Activated T-cell treated with anti-CD3 and anti-CD28 coated beads, Interleukin-2, amount 50 U/mL, for 72 hours (primary cell): ENCODE data around the gene SLC25A12. TPM values are rescaled to one million over a fixed set of nuclear protein-coding genes. Genes with fewer than 3 reads are reported as not detected.
"Not testable (repeated sequence)": the region's sequence is repeated elsewhere in the genome, so short reads cannot be mapped to it uniquely, and the experiment has no call there.

Source experiments
- ATAC-seq, 2 donors: fragments of 150-1000 bp; cut with Tn5 transposase; replicated peaks in 1 of 2; 2 replicates each; pipeline ENCODE4 v1.10.0; 2021; ENCODE audit warnings: moderate library complexity in 2 of 2, mild to moderate bottlenecking in 1 of 2
- DNase-seq, 2 donors: peaks; one replicate each; pipeline ENCODE4 v3.0.0; 2021 to 2022; ENCODE audit warnings: mixed read lengths in 1 of 2
- H3K27ac Mint-ChIP-seq: one replicate; pipeline ENCODE4 v1.8.0; 2022; ENCODE audit warnings: mild to moderate bottlenecking, moderate library complexity, mixed read lengths
- H3K27me3 Mint-ChIP-seq: one replicate; pipeline ENCODE4 v1.8.0; 2022; ENCODE audit warnings: low read depth, mixed read lengths
- H3K36me3 Mint-ChIP-seq, 2 donors: one replicate each; pipeline ENCODE4 v1.8.0; 2022; ENCODE audit warnings: mixed read lengths in 2 of 2, mild to moderate bottlenecking in 1 of 2; ENCODE audit not compliant: insufficient read depth in 2 of 2
- H3K4me1 Mint-ChIP-seq: one replicate; pipeline ENCODE4 v1.8.0; 2022; ENCODE audit warnings: low read depth, mixed read lengths
- H3K4me3 Mint-ChIP-seq, 2 donors: one replicate each; pipeline ENCODE4 v1.8.0; 2022; ENCODE audit warnings: mild to moderate bottlenecking in 2 of 2, mixed read lengths in 2 of 2, moderate library complexity in 2 of 2
- H3K9me3 Mint-ChIP-seq, 2 donors: one replicate each; pipeline ENCODE4 v1.8.0; 2022; ENCODE audit warnings: mixed read lengths in 2 of 2
- total RNA-seq, 2 donors: library from RNA; stranded (reverse); gene quantifications; one replicate each; pipeline ENCODE4 v1.2.3, GENCODE V29; 2022

The SLC25A12 gene
- total RNA-seq, 2 donors from 2014 or later: 27.4 to 36.4 TPM

DNA sequence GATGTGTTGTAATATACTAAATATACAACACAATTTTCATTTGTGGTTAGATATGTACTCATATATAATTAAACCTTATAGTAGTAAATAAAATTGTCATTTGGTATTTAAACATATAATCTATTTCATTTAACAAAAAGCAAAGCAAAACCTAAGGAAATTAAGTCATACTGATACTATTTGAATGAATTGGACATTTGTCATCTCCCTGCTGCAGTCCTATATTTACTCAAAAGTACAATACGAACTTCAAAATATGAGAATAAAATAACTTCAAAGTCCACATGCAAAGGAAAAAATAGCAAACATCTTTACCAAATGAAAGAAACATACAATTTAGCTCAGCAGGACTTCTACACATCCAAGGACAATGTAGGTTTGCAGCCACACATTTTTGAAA lies 16.4 kb upstream of the SLC25A12 start:
- Mint-ChIP-seq H3K36me3 (no peaks in the 10 kb centered on the region), H3K4me1 (peaks cover 12% of the 10 kb centered on the region), H3K4me3 (no peak overlapping the region), H3K27me3 (no peaks in the 10 kb centered on the region), H3K9me3 (no peaks in the 10 kb centered on the region), H3K27ac (no peak overlapping the region)
- DNase-seq (no peak), ATAC-seq (peak in 1 of 2 donors; percentile 69)

DNA sequence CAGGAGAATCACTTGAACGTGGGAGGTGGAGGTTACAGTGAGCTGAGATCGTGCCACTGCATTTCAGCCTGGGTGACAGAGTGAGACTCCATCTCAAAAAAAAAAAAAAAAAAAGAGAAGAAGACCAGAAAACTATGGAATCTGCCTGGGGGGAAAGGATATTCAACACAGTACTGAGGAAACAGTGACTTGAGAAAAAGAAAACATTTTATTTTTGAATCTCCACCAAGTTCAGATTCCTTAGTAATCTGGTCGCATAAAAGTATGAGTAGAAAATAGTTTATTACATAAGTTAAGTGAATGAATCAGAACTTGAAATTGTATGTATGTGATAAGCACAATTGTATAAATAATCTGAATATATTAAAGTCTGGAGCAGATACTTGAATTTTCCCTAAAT lies 15.2 kb upstream of the SLC25A12 start:
- no peak for DNase-seq
- no peak overlapping the region for H3K4me3 Mint-ChIP-seq
- H3K27me3 Mint-ChIP-seq: no peaks in the 10 kb centered on the region
- no peaks in the 10 kb centered on the region for H3K9me3 Mint-ChIP-seq
- peaks cover 12% of the 10 kb centered on the region for H3K4me1 Mint-ChIP-seq
- ATAC-seq: no peak
- no peak overlapping the region for H3K27ac Mint-ChIP-seq
- no peaks in the 10 kb centered on the region for H3K36me3 Mint-ChIP-seq

DNA sequence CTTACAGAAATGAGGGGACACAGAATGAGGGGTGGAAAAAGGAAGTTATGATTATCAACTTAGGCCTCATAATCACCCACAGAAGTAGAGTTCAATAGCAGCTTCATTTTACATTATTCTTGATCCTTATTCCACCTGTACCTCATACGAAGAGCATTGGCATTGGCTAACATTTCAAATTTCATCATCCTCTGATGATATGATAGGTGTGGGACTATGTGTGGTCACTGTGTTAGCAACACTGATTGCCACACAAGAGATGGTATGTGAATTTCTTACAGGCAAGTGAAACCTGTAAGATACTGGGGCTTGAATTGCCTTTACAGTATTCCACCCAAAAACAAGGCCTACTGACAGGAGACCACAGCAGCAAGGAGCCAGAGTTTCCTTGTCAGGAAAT lies 14.2 kb upstream of the SLC25A12 start:
- no peaks in the 10 kb centered on the region for H3K36me3 Mint-ChIP-seq
- H3K4me3 Mint-ChIP-seq: no peak overlapping the region
- H3K27me3 Mint-ChIP-seq: no peaks in the 10 kb centered on the region
- no peak for DNase-seq
- H3K4me1 Mint-ChIP-seq: peaks cover 12% of the 10 kb centered on the region
- no peak for ATAC-seq
- no peak overlapping the region for H3K27ac Mint-ChIP-seq
- H3K9me3 Mint-ChIP-seq: no peaks in the 10 kb centered on the region

DNA sequence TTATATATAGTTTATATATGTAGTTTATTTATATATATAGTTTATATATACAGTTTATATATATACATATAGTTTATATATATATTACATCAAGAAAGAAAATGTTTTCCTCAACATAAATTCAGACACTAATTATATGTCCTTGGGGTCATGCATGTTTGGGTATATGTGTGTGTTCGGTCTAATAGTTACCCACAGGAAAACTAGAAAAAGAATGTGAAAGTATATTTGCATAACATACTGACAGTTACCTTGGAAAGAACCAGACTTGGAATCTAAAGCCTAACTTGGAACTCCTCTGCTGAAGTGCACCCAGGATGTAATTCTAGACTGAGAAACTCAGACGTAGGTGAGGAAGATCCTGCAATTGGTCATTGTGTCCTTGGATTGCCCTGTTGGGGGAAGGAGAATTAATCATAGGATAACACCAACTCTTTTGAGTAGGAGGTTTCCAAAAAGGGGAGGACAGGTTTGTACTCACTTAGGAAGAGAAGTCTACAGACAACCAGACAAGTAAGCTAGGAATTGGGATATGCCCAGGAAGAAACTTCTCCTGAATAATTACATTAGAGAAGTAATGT lies 8.9 kb upstream of the SLC25A12 start:
- no peaks in the 10 kb centered on the region for H3K4me1 Mint-ChIP-seq
- ATAC-seq (no peak), DNase-seq (no peak)
- no peak overlapping the region for H3K4me3 Mint-ChIP-seq
- H3K27me3 Mint-ChIP-seq: no peaks in the 10 kb centered on the region
- H3K9me3 Mint-ChIP-seq: no peaks in the 10 kb centered on the region
- H3K36me3 Mint-ChIP-seq: no peaks in the 10 kb centered on the region
- no peak overlapping the region for H3K27ac Mint-ChIP-seq

DNA sequence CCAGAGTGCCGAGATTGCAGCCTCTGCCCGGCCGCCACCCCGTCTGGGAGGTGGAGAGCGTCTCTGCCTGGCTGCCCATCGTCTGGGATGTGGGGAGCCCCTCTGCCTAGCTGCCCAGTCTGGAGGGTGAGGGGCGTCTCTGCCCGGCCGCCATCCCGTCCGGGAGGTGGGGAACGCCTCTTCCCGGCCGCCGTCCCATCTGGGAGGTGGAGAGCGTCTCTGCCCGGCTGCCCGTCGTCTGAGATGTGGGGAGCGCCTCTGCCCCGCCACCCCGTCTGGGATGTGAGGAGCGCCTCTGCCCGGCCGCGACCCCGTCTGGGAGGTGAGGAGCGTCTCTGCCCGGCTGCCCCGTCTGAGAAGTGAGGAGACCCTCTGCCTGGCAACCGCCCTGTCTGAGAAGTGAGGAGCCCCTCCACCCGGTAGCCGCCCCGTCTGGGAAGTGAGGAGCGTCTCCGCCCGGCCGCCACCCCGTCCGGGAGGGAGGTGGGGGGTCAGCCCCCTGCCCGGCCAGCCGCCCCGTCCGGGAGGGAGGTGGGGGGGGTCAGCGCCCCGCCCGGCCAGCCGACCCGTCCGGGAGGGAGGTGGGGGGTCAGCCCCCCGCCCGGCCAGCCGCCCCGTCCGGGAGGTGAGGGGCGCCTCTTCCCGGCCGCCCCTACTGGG lies 5.7 kb upstream of the SLC25A12 start:
- H3K27ac Mint-ChIP-seq, ATAC-seq, DNase-seq, H3K4me3 Mint-ChIP-seq, H3K27me3 Mint-ChIP-seq, H3K9me3 Mint-ChIP-seq, H3K36me3 Mint-ChIP-seq, H3K4me1 Mint-ChIP-seq: not testable (repeated sequence)

DNA sequence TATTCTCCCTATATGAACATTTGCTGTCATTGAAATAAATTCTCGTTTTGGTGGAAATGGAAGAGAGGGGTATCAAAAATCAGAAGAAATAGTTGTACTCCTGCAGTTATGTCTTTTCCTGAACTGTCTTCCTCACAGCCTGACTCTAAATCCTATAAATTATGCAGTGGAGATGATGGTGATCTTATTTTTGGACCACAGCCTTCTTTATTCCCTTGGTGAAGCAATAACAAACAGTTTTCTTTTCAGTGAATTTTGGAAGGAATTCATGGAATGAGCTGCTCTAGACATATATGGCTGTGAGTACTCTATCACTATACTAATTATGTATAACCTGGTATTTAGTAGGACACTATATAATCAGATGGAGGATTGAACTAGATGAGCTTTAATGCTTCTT lies 1.7 kb upstream of the SLC25A12 start:
- H3K27ac Mint-ChIP-seq: peak overlapping the region; percentile 88
- peaks cover 31% of the 10 kb centered on the region for H3K4me1 Mint-ChIP-seq
- H3K36me3 Mint-ChIP-seq: peaks cover 5 to 8% of the 10 kb centered on the region in 2 donors
- DNase-seq (no peak), ATAC-seq (no peak)
- no peaks in the 10 kb centered on the region for H3K9me3 Mint-ChIP-seq
- peak overlapping the region in 1 of 2 donors; percentile 5 for H3K4me3 Mint-ChIP-seq
- no peaks in the 10 kb centered on the region for H3K27me3 Mint-ChIP-seq

DNA sequence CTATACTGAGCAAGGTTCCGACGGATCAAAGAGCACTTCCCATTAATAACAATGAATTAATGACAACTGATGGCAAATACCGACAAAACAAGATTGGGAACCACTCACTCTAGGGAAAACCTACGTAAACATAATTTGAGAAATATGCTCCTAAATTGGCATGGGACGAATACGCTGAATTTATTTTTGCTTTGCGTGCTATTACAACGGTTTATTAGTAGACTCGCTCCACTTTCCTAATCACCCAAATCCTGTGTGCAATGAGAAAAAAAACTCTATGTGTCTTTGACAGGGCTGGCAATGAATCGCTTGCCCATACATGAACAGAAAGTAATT lies 536 bp upstream of the SLC25A12 start:
- Mint-ChIP-seq H3K4me3 (peak overlapping the region; percentile 88 to 97), H3K9me3 (no peaks in the 10 kb centered on the region)
- DNase-seq: no peak

DNA sequence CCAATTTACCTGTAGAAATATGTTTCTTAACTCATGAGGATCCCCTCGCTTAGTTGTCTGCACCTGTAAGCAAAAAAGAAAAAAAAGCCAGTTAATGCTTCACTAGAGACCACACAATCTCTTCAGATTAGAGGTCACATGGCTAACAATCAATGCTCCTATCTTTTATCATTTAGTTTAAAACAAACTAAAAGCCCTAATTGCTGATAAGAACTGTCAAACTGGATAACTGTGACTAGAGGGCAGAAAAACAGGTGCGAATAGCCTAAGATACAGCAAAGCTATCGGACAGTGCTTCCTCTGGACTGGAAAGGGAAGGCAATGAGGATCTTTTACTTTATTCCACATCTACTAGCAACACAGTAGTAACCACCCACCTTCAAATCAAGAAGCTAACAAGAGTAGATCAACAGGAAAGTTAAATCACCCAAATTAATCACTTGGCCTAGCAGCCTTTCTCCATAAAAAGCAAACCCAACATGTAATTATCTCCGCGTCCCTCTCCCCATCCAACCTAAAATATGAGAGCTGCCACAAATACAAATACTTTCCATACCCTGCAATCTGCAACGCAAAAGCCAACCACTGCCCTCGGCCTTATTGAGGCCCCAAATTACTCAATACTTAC lies 734 bp downstream of the SLC25A12 start:
- Mint-ChIP-seq H3K4me1 (peaks cover 53% of the 10 kb centered on the region), H3K9me3 (no peaks in the 10 kb centered on the region), H3K4me3 (peak overlapping the region; percentile 88 to 97), H3K27me3 (no peaks in the 10 kb centered on the region), H3K27ac (peak overlapping the region; percentile 97), H3K36me3 (peaks cover 10 to 24% of the 10 kb centered on the region in 2 donors)
- ATAC-seq: no peak
- DNase-seq: no peak

More for the DNA sequence above, 536 bp upstream of the SLC25A12 start:
- Mint-ChIP-seq H3K27me3 (no peaks in the 10 kb centered on the region), H3K4me1 (peaks cover 43% of the 10 kb centered on the region), H3K36me3 (peaks cover 5 to 14% of the 10 kb centered on the region in 2 donors), H3K27ac (peak overlapping the region; percentile 47)
- no peak for ATAC-seq

DNA sequence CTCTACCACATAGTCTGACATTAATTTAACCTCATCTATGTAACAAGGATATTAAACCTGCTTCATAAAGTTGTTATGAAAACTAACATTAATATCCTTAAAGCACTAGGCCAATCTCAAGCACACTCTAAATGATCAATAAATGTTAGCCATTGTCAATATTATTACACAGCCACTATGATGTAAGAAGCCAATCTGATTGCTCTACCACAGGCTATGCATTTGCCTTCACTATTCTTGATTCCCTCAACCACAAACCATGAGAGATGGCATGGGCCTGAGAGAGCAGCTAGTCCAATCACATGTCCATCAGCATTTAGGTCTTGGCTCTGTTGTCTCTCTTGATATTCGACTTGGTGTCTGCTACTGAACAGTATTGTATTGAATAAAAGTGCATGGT lies 4.2 kb downstream of the SLC25A12 start:
- ATAC-seq (no peak), DNase-seq (no peak)
- H3K4me1 Mint-ChIP-seq: peaks cover 56% of the 10 kb centered on the region
- no peaks in the 10 kb centered on the region for H3K27me3 Mint-ChIP-seq
- H3K9me3 Mint-ChIP-seq: no peaks in the 10 kb centered on the region
- peaks cover 12 to 25% of the 10 kb centered on the region in 2 donors for H3K36me3 Mint-ChIP-seq
- no peak overlapping the region for H3K27ac Mint-ChIP-seq
- no peak overlapping the region for H3K4me3 Mint-ChIP-seq

DNA sequence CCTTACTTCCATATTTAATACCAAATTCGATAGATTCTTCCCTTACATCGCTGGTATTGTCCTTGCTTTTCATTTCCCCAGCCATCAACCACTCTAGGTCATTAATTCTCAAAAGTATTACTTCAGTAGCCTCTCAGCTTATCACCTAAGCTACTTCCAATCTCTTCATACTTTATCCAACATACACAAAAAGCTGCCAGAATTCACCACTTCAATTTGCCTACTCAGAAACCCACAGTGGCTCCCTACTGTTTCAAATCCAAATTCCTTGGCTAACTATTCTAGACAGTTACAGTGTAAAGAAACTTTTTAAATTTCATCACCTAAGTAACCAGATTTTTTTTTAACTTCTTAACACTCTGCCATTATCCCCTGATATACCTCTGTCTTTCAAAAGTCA lies 4.7 kb downstream of the SLC25A12 start:
- no peak for DNase-seq
- Mint-ChIP-seq H3K9me3 (no peaks in the 10 kb centered on the region), H3K27ac (peak overlapping the region; percentile 5), H3K4me1 (peaks cover 52% of the 10 kb centered on the region), H3K4me3 (no peak overlapping the region), H3K27me3 (no peaks in the 10 kb centered on the region), H3K36me3 (peaks cover 12 to 25% of the 10 kb centered on the region in 2 donors)
- ATAC-seq: no peak

DNA sequence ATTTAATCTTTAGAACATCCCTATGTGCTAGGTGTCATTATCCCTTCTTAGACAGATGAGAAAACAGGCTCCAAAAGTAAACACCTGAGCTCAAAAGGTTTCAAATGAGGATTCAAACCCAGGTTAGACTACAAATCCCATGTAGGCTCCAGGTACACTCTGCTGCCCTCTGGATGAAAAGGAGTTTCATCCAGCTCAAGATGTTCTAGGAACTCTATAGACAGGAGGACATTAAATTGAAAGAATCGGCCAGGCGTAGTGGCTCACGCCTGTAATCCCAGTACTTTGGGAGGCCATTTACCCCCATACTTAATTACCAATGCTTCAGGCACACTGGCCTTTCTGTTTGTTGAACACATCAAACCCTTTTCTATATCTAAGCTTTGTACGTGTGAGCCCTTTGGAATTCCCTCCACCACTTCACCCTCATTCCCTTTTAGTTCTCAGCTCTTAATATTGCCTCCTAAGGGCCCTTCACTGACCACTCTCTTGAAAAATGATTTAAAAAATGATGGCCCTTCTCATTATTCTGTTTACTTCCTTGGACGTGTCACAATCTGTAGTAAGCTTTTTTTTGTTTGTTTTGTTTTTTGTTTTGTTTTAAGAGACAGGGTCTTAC lies 10.7 kb downstream of the SLC25A12 start:
- no peak overlapping the region for H3K4me3 Mint-ChIP-seq
- H3K27ac Mint-ChIP-seq: peak overlapping the region; percentile 12
- no peak for DNase-seq
- peaks cover 40% of the 10 kb centered on the region for H3K4me1 Mint-ChIP-seq
- peaks cover 1 to 2% of the 10 kb centered on the region in 2 donors for H3K36me3 Mint-ChIP-seq
- H3K9me3 Mint-ChIP-seq: no peaks in the 10 kb centered on the region
- ATAC-seq: no peak
- H3K27me3 Mint-ChIP-seq: no peaks in the 10 kb centered on the region

DNA sequence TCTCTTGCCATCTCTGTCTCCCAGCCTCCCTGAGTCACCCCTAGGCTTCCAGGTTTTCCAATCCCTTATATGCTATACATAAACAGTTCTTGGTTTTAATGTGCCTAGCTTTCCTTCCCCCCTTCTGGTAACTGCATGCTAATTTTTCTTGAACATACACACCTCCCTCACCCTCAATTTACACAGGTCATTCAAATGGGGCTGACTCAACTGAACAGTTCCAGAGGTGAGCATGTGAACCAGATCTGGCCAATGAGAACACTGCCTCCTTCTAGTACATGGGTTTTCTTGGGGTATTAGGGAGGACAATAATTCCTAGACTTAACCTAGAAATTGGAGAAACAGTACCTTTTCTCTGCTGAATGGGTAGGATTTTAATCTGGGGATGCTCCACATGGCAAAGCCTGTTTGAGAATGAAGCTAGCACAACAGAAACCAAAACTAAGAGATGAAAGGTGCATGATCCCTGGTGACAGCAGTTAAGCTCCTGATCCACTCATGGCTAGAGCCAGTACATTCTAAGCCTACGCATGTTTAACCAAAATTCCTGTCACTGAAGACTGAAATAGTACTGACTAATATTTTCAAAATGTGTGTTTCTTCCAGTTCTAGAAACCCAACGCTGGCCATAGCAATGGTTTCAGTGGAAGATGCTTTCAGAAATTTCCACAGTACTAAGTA lies 11.8 kb downstream of the SLC25A12 start:
- Mint-ChIP-seq H3K9me3 (no peaks in the 10 kb centered on the region), H3K27me3 (no peaks in the 10 kb centered on the region), H3K4me1 (peaks cover 49% of the 10 kb centered on the region), H3K36me3 (peaks cover 1 to 2% of the 10 kb centered on the region in 2 donors), H3K4me3 (peak overlapping the region; percentile 31 to 62), H3K27ac (peak overlapping the region; percentile 31)
- DNase-seq (no peak), ATAC-seq (peak; percentile 67 to 77)

DNA sequence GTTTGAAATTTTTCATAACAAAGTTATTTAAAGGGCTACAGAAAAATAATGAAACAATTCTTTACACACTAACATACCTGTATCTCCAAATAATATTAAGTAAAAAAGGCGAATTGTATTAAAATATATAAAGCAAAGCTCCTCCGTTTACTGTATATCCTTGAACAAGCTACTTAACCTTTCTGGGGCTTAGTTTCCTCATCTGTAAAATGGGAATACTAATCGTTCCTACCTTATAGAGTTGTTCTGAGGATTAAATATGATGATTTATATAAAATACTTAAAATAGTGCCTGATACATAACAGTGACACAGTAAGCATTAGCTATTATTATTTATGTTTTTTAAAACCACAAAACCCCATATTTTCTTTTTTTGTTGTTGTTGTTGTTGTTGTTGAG lies 13.3 kb downstream of the SLC25A12 start:
- no peak for DNase-seq
- H3K9me3 Mint-ChIP-seq: no peaks in the 10 kb centered on the region
- H3K4me1 Mint-ChIP-seq: peaks cover 46% of the 10 kb centered on the region
- H3K4me3 Mint-ChIP-seq: no peak overlapping the region
- ATAC-seq: no peak
- peaks cover under 1% of the 10 kb centered on the region in 2 donors for H3K36me3 Mint-ChIP-seq
- H3K27me3 Mint-ChIP-seq: no peaks in the 10 kb centered on the region
- H3K27ac Mint-ChIP-seq: no peak overlapping the region
